HL-60 (cell line): ENCODE results near the gene TTK.

Experiments used
- CTCF ChIP-seq: IDR thresholded peaks from one replicate; pipeline ENCODE4 v1.5.1; 2011; ENCODE audit warnings: low read length, control low read depth, inconsistent platforms; ENCODE audit not compliant: insufficient read depth
- POLR2AphosphoS5 ChIP-seq: IDR thresholded peaks from 2 replicates; pipeline ENCODE4 v1.6.1; 2012; ENCODE audit warnings: low read depth
- TF ChIP-seq, protein P1 (sequence below): IDR thresholded peaks from 2 replicates; pipeline ENCODE4 v1.6.1; 2012; ENCODE audit warnings: low read depth; ENCODE audit not compliant: insufficient replicate concordance

GRCh38 chr6:80001337-80001736 lies 3.1 kb upstream of the TTK start:
- TF ChIP-seq CTCF (no peak), POLR2AphosphoS5 (no peak)
- TF ChIP-seq, protein P1, sequence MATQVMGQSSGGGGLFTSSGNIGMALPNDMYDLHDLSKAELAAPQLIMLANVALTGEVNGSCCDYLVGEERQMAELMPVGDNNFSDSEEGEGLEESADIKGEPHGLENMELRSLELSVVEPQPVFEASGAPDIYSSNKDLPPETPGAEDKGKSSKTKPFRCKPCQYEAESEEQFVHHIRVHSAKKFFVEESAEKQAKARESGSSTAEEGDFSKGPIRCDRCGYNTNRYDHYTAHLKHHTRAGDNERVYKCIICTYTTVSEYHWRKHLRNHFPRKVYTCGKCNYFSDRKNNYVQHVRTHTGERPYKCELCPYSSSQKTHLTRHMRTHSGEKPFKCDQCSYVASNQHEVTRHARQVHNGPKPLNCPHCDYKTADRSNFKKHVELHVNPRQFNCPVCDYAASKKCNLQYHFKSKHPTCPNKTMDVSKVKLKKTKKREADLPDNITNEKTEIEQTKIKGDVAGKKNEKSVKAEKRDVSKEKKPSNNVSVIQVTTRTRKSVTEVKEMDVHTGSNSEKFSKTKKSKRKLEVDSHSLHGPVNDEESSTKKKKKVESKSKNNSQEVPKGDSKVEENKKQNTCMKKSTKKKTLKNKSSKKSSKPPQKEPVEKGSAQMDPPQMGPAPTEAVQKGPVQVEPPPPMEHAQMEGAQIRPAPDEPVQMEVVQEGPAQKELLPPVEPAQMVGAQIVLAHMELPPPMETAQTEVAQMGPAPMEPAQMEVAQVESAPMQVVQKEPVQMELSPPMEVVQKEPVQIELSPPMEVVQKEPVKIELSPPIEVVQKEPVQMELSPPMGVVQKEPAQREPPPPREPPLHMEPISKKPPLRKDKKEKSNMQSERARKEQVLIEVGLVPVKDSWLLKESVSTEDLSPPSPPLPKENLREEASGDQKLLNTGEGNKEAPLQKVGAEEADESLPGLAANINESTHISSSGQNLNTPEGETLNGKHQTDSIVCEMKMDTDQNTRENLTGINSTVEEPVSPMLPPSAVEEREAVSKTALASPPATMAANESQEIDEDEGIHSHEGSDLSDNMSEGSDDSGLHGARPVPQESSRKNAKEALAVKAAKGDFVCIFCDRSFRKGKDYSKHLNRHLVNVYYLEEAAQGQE = no peak
